NCI-H82 treated with DMSO at 0.1 percent for 48 hours (cell line): ENCODE data around the gene PLEKHM3.
"Not testable (repeated sequence)": the region's sequence is repeated elsewhere in the genome, so short reads cannot be mapped to it uniquely, and the experiment has no call there.

Experiments used
- DNase-seq: peaks from one replicate; lab custom pipeline; 2025; ENCODE audit not compliant: unreplicated experiment; lab: John Stamatoyannopoulos, UW

PLEKHM3 gene

GRCh38 chr2:207926989-207927300 lies 98.4 kb downstream of the PLEKHM3 start:
- no peak for DNase-seq

- DNase-seq, result no peak
Observed at GRCh38 chr2:207926133-207926988, 99.0 kb downstream of the PLEKHM3 start.

GRCh38 chr2:207925601-207926000 lies 99.7 kb downstream of the PLEKHM3 start:
- DNase-seq, result no peak

- no peak for DNase-seq
Observed at GRCh38 chr2:207921606-207922005, 103.7 kb downstream of the PLEKHM3 start.

GRCh38 chr2:207920721-207921120 lies 104.6 kb downstream of the PLEKHM3 start:
- no peak for DNase-seq

- DNase-seq, result no peak
Observed at GRCh38 chr2:207920321-207920720, 105.0 kb downstream of the PLEKHM3 start.

- DNase-seq, result no peak
Observed at GRCh38 chr2:207919164-207919919, 106.0 kb downstream of the PLEKHM3 start.

GRCh38 chr2:207914716-207915115 lies 110.6 kb downstream of the PLEKHM3 start:
- DNase-seq, result no peak

- DNase-seq, result no peak
Observed at GRCh38 chr2:207913772-207914358, 111.5 kb downstream of the PLEKHM3 start.

- DNase-seq, result no peak
Observed at GRCh38 chr2:207911856-207912255, 113.5 kb downstream of the PLEKHM3 start.

- DNase-seq, result no peak
Observed at GRCh38 chr2:207911215-207911614, 114.1 kb downstream of the PLEKHM3 start.

GRCh38 chr2:207906495-207906894 lies 118.8 kb downstream of the PLEKHM3 start:
- not testable (repeated sequence) for DNase-seq

GRCh38 chr2:207905546-207905945 lies 119.8 kb downstream of the PLEKHM3 start:
- peak; percentile 99 for DNase-seq

GRCh38 chr2:207903236-207903635 lies 122.1 kb downstream of the PLEKHM3 start:
- DNase-seq, result no peak

- no peak for DNase-seq
Observed at GRCh38 chr2:207902821-207903220, 122.5 kb downstream of the PLEKHM3 start.

- DNase-seq, result no peak
Observed at GRCh38 chr2:207901829-207902228, 123.5 kb downstream of the PLEKHM3 start.

GRCh38 chr2:207901401-207901800 lies 123.9 kb downstream of the PLEKHM3 start:
- no peak for DNase-seq

- no peak for DNase-seq
Observed at GRCh38 chr2:207898354-207898695, 127.0 kb downstream of the PLEKHM3 start.

GRCh38 chr2:207897541-207898353 lies 127.6 kb downstream of the PLEKHM3 start:
- no peak for DNase-seq

GRCh38 chr2:207896525-207897285 lies 128.6 kb downstream of the PLEKHM3 start:
- peak; percentile 16 for DNase-seq
